OCI-M2 (cell line): ENCODE data around the gene IGHMBP2.

Experiments
- DNase-seq: peaks from one replicate; lab custom pipeline; 2025; ENCODE audit not compliant: unreplicated experiment; lab: John Stamatoyannopoulos, UW

IGHMBP2 gene

GRCh38 chr11:68939583-68940555 lies 36.2 kb downstream of the IGHMBP2 start:
- no peak for DNase-seq

DNA sequence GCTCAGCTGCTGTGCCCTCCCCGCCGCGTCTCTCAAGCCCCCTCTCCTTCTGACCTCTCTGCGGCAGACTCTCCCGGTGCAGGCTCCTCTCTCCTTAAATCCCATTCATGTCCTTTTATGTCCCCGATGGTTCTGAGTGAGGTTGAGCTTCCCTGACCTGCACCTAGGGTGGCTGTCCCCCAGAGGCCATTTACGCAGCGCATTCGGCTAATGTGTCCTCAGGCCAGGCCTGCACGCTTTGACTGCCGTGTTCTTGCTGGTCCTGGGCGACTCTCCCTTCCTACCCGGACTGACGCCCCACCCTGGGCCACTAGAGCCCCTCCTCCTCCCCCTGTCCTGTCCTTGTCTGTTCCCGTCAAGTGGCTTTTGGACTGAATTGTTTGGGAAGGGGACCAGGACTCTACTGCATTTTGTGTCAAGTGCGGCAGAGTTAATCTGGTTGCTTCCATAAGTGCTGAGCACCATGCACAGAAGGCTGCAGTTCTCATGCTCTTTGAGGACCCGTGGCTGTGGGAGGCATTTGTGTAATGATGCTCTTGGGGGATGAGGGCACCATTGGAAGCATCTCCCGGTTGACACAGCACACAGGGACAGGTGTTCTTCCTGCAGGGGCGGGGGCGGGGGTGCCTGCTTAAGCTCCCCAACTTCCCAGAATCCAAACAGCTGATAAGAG lies 37.1 kb downstream of the IGHMBP2 start:
- DNase-seq, result no peak

GRCh38 chr11:68941324-68942094 lies 37.8 kb downstream of the IGHMBP2 start:
- DNase-seq, result no peak

DNA sequence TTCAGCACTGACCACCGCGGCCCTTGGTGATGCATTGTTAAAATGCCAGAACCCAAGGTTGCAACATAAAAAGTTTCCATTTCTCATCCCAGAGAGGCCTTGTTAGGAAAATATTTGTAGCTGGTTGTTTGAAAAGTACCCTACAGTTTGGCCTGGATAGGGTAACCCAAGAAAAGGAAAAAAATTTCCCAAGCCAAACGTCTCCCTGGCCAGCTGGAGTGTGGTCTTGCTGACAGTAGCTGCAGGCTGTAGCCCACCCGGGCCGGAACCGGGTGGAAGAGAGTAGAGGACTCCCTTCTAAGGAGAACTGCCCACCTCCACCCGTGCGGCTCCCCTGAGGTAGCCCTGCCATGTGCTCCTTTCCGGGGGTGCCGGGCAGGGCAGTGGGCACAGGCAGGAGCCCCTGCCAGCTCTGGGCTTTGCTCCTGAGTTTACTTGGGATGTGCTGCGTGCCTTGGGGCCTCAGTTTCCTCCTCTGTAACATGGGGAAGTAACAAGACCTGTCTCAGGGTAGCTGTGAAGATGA lies 38.5 kb downstream of the IGHMBP2 start:
- DNase-seq, result no peak

DNA sequence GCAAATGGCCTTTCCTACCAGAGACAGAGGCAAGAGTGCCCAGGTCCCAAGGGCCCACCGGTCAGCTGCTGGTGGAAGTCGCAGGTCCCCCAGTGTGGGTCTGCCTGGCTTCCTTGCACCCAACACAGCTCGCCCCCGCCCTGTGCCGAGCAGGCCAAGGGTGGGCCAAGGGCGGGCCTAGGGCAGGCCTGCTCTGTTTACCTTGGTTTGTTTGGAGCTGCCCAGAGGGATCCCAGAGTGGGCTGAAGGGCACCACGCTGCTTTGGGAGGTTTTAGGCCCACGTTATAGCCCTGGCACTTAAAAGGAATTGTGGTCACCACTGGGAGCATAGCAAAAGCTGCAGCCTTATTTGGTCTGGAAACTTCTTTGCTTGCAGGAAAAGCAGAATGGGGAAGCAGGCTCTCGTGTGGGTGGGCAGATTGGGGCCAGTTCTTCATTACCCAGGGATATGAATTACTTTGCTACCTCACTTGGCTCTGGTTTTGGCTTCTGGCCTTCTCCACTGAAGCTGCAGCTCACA lies 39.1 kb downstream of the IGHMBP2 start:
- DNase-seq, result no peak

DNA sequence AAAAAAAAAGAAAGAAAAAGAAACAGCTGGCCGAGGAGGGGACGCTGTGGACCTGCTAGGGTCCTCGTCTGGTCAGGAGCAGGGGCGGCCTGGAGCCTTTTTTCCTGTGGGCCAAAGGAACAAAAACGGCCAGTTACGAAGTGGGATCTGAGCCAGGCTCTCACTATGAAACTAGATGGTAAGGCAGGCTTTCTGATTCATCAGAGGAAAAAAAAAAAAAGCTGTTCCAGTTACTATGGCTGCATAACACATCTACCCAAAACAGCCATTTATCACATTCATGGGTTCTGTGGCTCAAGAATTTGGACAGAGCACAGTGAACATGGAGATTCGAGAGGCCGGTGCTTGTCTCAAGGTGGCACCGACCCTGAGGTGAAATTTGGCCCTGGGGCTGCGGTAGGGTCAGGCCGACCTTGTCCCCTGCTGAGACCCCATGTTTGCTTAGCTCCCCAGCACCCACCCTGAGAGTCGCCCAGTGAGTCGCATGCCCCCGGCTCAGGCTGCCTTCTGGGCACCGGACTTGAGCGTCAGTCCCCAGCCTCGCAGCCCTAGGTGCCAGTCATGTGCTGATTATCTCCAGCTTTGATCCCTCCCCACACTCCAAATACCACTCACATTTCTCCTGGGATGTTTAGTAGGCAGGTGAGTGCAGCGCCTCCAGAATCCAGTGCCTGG lies 42.9 kb downstream of the IGHMBP2 start:
- DNase-seq, result no peak

GRCh38 chr11:68947151-68947550 lies 43.5 kb downstream of the IGHMBP2 start:
- DNase-seq, result no peak

DNA sequence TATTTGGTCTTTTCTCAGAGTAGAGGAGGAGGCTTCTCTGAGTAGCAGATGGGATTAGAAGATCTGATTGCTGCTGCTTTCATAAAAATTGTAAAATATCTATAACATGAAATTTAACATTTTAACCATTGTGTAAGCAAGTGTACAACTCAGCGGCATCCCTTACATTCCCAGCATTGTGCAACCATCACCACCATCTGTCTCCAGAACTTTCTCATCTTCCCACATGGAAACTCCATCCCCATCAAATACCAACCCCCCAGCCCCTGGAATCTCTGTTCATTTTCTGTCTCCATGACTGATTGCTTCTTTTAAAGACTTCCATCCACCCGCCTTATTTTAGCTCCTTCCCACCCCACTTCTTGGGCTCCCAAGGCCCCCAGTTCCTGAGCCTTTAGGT lies 44.8 kb downstream of the IGHMBP2 start:
- no peak for DNase-seq

GRCh38 chr11:68948935-68949334 lies 45.2 kb downstream of the IGHMBP2 start:
- DNase-seq, result no peak

DNA sequence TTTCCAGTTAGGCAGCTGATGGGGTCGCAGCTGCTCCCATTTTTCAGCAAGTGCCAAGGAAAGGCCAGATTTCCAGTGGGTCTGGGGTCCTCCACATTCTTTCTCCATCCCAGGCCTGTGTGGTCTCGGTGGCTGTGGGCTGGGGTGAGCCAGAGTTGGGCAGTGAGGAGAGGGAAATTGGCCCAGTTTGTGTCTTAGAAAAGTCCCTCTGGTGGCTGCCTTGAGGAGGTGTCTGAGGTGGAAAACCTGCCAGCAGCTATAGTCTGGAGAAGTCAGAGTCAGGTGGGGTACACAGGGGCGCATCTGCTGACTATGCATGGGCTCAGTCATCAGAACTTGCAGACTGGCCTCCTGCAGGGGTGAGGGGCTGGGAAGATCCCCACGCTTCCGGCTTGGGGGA lies 46.6 kb downstream of the IGHMBP2 start:
- no peak for DNase-seq

DNA sequence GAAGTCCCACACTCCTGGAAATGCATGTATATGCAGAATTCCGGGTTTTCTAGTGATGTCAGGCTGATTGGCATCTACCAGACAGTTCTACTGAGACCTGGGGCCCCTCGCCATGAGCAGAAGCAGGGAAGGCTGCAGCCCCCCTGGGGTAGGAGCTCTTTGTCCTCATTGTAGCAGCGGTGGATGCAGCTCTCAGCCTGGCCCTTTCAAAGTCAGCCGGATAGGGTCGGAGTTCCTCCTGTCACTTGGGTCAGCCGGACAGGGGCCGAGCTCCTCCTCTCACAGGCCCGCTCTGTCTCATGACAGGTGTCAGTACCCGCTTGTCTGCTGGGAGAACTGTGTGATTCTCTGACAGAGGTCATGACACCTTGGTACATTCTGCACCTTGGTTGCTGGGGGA lies 47.1 kb downstream of the IGHMBP2 start:
- DNase-seq, result no peak

DNA sequence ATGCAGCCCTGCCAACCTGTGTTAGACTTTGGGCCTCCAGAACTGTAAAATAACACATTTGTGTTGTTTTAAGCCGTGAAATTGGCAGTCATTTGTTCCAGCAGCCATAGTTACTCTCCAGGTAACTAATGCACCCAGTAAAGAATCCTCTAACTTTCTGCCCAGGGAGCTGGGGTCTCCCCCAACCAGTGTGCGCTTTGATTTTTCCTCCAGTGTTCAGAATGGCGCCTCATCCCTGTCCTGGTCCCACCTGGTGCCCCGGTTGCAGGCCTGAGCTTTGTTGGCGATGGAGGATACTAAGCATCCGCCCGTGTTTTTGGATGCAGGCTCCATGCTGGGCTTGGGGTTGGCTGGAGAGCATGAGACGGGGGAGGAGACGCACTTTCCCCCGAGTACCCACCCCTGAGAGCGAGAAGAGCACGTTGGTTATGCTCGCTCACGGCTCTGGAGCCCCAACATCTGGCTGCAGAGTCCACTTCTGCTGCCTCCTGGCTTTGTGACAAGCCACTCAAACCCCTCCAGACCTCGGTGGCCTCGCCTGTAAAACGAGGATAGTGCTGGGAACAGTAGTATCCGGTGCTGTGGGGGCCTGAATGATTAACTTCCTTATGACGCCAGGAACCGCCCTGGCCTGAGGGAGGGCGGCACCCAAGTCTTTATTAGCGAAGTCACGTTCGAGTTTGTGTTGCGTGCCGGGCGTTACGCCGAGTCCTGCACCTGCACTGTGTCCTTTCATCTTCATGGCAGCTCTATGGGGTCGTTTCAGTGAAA lies 51.3 kb downstream of the IGHMBP2 start:
- no peak for DNase-seq

- DNase-seq, result no peak
Observed at GRCh38 chr11:68955607-68955958, 51.9 kb downstream of the IGHMBP2 start.

DNA sequence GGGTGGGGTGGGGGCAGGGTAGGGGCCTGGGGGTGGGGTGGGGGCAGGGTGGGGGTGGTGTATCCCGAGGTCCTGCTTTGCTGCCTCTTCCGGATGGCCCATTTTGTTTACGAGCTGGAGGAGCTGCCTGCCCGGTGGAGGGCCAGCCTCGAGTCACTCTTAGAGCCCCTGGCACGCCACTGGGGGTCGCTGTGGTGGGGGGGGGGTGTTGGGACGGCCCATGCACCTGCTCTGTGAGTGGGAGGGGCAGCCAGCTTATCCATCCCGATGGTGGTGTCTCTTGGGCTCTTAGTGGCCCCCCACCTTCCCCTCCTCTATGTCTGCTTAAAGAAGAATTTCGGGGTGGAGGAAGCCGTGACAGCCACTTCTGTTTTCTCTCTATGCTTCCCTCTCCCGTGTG lies 52.5 kb downstream of the IGHMBP2 start:
- no peak for DNase-seq

- no peak for DNase-seq
Observed at GRCh38 chr11:68956547-68957254, 53.0 kb downstream of the IGHMBP2 start.

GRCh38 chr11:68958211-68958610 lies 54.5 kb downstream of the IGHMBP2 start:
- no peak for DNase-seq

- DNase-seq, result no peak
Observed at GRCh38 chr11:68959465-68960293, 56.0 kb downstream of the IGHMBP2 start.

DNA sequence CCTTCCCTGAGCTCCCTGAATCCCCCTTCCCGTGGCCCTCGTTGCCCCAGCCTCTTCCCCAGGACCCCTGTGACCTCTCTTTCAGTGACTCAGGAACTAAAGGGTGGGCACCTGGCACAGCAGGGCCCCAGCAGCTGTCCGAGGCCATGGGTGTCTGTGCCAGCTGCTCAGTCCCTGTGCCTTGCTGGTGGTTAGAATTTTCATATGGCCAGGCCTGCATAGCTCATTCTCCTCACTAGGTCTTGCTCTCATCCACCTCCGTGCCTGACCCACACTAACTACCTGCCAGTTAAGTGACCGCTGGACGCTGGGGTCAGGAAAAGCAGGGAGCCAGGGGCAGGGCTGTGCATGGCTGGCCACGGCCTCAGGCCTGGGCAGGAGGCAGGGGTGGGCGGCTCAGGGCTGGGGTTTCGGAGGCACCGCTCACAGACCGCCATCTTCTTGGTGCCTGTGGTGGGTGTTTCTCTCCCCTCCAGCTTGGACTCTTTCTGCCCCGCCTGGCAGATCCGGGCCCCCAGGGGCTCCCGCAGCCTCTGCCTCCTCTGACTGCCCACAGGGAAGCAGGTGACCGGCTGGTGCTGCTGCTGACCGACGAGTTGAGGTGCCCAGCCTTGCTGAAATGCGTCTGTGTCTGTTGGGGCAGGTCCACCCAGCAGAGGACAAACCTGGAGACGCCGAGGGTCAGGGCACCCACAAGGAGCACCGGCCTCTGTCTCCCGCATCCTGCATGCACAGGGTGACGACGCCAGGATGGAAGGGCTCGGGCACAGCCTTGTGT lies 56.8 kb downstream of the IGHMBP2 start:
- DNase-seq, result no peak
